SK-N-SH (cell line): ENCODE results near the gene MXD3.

Source experiments
- CHD2 ChIP-seq: fragments of 150-350 bp; IDR thresholded peaks from 2 replicates; pipeline ENCODE4 v1.6.1; 2018; ENCODE audit warnings: low read length; ENCODE audit not compliant: partially characterized antibody
- EZH2phosphoT487 ChIP-seq: fragments of 200-600 bp; sonication (generic); IDR thresholded peaks from 2 replicates; pipeline ENCODE4 v1.6.1; 2017; ENCODE audit warnings: low read depth, mixed run types, mild to moderate bottlenecking, antibody characterized with exemption, moderate library complexity, borderline replicate concordance
- FOXJ3 ChIP-seq: sonication (generic); formaldehyde crosslinking; IDR thresholded peaks from 2 replicates; pipeline ENCODE4 v1.5.1; 2020; ENCODE audit warnings: mild to moderate bottlenecking, missing genetic modification reagents
- FOXM1 ChIP-seq: IDR thresholded peaks from 2 replicates; pipeline ENCODE4 v1.4.0; 2012; ENCODE audit warnings: low read depth, mild to moderate bottlenecking
- MXI1 ChIP-seq: IDR thresholded peaks from 2 replicates; pipeline ENCODE4 v1.6.1; 2012; ENCODE audit warnings: mild to moderate bottlenecking, low read depth, low read length, improper control_type of control experiment
- NFIC ChIP-seq: IDR thresholded peaks from 2 replicates; pipeline ENCODE4 v1.4.0; 2012; ENCODE audit warnings: borderline replicate concordance
- POLR2AphosphoS5 ChIP-seq: IDR thresholded peaks from 2 replicates; pipeline ENCODE4 v1.6.1; 2012; ENCODE audit warnings: low read depth, low read length
- RFX5 ChIP-seq: IDR thresholded peaks from 2 replicates; pipeline ENCODE4 v1.6.1; 2012; ENCODE audit warnings: mild to moderate bottlenecking, improper control_type of control experiment, low read length
- TAF1 ChIP-seq: IDR thresholded peaks from 2 replicates; pipeline ENCODE4 v1.6.1; 2012; ENCODE audit warnings: low read depth, mild to moderate bottlenecking, low read length, moderate library complexity, borderline replicate concordance
- YY1 ChIP-seq: IDR thresholded peaks from 2 replicates; pipeline ENCODE4 v1.4.0; 2012; ENCODE audit warnings: low read depth, mild to moderate bottlenecking
- TF ChIP-seq, protein P1 (sequence below): fragments of 200-600 bp; sonication (generic); IDR thresholded peaks from 2 replicates; pipeline ENCODE4 v1.6.1; 2017; ENCODE audit warnings: antibody characterized with exemption, mild to moderate bottlenecking, moderate library complexity
- TF ChIP-seq, protein P2 (sequence below): IDR thresholded peaks from 2 replicates; pipeline ENCODE4 v1.6.1; 2012; ENCODE audit warnings: mild to moderate bottlenecking, low read depth, low read length, moderate library complexity
- TF ChIP-seq, protein P3 (sequence below): IDR thresholded peaks from 2 replicates; pipeline ENCODE4 v1.4.0; 2012; ENCODE audit warnings: low read depth, borderline replicate concordance

DNA sequence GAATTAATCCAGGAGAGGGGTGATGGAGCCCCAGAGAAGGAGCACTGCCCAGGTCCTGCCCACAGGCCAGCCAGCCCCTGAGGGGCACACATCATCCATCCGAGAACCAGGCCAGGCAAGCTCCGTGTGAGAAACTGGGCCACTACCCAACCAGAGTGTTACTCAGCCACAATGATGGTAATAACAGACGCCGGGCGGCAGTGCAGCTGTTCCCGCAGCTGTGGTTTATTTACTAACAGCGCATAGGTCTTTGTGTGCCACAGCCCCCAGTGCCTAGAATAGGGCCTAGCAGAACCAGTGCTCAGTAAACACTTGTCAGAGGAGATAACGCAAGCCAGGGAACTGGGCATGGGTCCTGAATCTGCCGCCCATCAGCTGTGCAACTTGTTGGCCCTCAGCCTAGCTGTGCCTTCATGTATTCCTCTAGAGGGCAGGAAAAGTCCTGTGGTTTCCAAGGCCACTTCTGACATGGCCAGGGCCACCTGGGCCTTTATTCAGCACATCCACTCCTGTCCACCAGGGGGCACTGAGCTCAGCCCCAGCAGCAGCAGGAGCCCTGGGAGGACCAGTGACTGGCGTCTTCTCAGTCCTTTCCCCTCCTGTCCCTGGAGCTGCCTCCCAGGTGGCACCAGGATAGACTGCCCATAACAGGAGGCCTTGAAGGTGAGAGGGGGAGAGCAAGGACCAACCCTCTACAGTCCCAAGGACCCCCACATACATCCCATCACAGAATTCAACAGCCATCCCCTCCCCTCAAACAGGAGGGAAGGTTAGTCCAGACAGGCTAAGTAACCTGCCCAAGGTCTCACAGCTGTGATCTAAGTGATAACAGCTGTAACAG, 2.1 kb downstream of the MXD3 start:
- TF ChIP-seq, protein P1, sequence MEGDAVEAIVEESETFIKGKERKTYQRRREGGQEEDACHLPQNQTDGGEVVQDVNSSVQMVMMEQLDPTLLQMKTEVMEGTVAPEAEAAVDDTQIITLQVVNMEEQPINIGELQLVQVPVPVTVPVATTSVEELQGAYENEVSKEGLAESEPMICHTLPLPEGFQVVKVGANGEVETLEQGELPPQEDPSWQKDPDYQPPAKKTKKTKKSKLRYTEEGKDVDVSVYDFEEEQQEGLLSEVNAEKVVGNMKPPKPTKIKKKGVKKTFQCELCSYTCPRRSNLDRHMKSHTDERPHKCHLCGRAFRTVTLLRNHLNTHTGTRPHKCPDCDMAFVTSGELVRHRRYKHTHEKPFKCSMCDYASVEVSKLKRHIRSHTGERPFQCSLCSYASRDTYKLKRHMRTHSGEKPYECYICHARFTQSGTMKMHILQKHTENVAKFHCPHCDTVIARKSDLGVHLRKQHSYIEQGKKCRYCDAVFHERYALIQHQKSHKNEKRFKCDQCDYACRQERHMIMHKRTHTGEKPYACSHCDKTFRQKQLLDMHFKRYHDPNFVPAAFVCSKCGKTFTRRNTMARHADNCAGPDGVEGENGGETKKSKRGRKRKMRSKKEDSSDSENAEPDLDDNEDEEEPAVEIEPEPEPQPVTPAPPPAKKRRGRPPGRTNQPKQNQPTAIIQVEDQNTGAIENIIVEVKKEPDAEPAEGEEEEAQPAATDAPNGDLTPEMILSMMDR = peak; percentile 86
- TF ChIP-seq MXI1 = no peak
- no peak for TF ChIP-seq NFIC
- TF ChIP-seq, protein P2, sequence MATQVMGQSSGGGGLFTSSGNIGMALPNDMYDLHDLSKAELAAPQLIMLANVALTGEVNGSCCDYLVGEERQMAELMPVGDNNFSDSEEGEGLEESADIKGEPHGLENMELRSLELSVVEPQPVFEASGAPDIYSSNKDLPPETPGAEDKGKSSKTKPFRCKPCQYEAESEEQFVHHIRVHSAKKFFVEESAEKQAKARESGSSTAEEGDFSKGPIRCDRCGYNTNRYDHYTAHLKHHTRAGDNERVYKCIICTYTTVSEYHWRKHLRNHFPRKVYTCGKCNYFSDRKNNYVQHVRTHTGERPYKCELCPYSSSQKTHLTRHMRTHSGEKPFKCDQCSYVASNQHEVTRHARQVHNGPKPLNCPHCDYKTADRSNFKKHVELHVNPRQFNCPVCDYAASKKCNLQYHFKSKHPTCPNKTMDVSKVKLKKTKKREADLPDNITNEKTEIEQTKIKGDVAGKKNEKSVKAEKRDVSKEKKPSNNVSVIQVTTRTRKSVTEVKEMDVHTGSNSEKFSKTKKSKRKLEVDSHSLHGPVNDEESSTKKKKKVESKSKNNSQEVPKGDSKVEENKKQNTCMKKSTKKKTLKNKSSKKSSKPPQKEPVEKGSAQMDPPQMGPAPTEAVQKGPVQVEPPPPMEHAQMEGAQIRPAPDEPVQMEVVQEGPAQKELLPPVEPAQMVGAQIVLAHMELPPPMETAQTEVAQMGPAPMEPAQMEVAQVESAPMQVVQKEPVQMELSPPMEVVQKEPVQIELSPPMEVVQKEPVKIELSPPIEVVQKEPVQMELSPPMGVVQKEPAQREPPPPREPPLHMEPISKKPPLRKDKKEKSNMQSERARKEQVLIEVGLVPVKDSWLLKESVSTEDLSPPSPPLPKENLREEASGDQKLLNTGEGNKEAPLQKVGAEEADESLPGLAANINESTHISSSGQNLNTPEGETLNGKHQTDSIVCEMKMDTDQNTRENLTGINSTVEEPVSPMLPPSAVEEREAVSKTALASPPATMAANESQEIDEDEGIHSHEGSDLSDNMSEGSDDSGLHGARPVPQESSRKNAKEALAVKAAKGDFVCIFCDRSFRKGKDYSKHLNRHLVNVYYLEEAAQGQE = no peak
- no peak for TF ChIP-seq POLR2AphosphoS5
- no peak for TF ChIP-seq EZH2phosphoT487
- TF ChIP-seq YY1 = no peak
- peak; percentile 22 for TF ChIP-seq CHD2
- TF ChIP-seq TAF1 = no peak
- TF ChIP-seq, protein P3, sequence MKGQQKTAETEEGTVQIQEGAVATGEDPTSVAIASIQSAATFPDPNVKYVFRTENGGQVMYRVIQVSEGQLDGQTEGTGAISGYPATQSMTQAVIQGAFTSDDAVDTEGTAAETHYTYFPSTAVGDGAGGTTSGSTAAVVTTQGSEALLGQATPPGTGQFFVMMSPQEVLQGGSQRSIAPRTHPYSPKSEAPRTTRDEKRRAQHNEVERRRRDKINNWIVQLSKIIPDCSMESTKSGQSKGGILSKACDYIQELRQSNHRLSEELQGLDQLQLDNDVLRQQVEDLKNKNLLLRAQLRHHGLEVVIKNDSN = no peak
- no peak for TF ChIP-seq FOXJ3 (CRISPR knock-in tag)
- no peak for TF ChIP-seq FOXM1
- no peak for TF ChIP-seq RFX5
